Panc1 (cell line): Measurements from ENCODE around the gene NOC2L.

ENCODE experiments used
- POLR2AphosphoS5 ChIP-seq: IDR thresholded peaks from 2 replicates; pipeline ENCODE4 v1.6.1; 2012; ENCODE audit warnings: mild to moderate bottlenecking, low read depth, low read length, moderate library complexity
- TF ChIP-seq, protein P1 (sequence below): fragments of 450-650 bp; IDR thresholded peaks from 2 replicates; pipeline ENCODE4 v1.5.1; 2017; ENCODE audit warnings: mild to moderate bottlenecking

DNA sequence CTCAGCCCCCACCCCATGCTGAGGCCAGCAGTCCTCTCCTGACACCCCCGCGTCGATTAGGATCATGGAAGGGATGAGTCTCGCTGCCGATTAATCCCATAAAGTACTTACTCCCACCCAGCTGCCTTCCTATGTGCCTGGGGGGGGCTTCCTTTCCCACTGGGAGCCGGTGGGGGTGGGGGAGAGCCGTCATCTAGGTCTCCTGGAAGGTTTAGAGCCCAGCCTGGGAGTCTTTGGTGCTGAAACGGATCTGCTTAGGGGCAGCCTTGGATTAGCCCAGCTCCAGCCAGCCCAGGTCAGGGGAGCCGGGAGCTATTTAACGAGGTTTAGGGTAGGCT lies 25.5 kb downstream of the NOC2L start:
- no peak for TF ChIP-seq POLR2AphosphoS5
- TF ChIP-seq, protein P1, sequence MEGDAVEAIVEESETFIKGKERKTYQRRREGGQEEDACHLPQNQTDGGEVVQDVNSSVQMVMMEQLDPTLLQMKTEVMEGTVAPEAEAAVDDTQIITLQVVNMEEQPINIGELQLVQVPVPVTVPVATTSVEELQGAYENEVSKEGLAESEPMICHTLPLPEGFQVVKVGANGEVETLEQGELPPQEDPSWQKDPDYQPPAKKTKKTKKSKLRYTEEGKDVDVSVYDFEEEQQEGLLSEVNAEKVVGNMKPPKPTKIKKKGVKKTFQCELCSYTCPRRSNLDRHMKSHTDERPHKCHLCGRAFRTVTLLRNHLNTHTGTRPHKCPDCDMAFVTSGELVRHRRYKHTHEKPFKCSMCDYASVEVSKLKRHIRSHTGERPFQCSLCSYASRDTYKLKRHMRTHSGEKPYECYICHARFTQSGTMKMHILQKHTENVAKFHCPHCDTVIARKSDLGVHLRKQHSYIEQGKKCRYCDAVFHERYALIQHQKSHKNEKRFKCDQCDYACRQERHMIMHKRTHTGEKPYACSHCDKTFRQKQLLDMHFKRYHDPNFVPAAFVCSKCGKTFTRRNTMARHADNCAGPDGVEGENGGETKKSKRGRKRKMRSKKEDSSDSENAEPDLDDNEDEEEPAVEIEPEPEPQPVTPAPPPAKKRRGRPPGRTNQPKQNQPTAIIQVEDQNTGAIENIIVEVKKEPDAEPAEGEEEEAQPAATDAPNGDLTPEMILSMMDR: no peak
